ENCODE results near the gene CCDC69.
"Not testable (repeated sequence)": the region's sequence is repeated elsewhere in the genome, so short reads cannot be mapped to it uniquely, and the experiment has no call there.

CCDC69 gene

DNA sequence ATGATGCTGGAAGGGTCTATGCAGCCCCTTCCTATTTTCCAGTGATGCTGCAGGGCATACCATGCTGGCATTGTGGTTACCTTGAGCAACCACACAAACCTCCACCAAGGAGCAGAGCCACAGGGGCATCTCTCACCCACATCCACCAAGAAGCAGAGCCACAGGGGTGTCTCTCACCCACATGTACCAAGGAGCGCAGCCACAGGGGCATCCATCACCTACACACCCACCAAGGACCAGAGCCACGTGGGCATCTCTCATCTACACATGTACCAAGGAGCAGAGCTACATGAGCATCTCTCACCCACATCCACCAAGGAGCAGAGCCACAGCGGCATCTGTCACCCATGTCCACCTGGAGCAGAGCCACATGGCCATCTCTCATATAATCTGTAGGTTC is 20.3 kb upstream of the CCDC69 start:
- DNase-seq = no peak

DNA sequence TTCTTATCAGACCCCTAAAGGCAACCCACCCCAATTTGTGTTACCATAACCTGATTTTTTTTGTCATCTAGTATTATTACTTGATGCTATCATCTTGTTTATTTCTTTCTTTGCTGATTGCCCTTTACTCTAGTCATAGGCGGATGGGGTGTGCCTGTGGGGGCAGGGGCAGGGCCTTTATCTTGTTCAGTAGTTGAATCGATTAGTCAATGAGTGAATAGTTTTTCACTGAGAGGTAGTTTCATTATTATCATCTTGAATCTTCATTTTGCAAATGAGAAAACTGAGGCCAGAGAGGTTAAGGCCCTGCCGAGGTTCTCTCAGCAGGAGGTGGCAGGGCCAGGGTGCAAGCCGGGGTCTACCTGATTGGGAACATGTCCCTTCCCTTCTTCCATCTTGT is 19.7 kb upstream of the CCDC69 start:
- DNase-seq = no peak

DNA sequence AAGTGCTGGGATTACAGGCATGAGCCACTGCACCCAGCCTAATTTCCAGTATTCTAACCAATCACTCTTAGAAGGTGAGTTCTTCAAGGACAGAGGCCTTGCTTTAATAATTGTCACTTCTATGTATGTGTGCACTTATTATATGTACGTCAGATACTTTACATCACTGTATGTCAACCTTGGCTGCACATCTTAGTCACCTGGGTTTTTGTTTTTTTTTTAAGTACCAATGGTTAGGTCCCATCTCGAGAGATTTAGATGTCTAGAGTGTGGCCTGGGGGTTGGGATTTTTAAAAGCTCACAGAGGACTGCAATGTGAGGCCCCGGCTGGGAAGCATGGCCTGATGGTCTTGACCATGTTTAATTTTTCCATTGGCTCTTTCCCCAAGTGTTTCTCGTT is 19.2 kb upstream of the CCDC69 start:
- DNase-seq = no peak

DNA sequence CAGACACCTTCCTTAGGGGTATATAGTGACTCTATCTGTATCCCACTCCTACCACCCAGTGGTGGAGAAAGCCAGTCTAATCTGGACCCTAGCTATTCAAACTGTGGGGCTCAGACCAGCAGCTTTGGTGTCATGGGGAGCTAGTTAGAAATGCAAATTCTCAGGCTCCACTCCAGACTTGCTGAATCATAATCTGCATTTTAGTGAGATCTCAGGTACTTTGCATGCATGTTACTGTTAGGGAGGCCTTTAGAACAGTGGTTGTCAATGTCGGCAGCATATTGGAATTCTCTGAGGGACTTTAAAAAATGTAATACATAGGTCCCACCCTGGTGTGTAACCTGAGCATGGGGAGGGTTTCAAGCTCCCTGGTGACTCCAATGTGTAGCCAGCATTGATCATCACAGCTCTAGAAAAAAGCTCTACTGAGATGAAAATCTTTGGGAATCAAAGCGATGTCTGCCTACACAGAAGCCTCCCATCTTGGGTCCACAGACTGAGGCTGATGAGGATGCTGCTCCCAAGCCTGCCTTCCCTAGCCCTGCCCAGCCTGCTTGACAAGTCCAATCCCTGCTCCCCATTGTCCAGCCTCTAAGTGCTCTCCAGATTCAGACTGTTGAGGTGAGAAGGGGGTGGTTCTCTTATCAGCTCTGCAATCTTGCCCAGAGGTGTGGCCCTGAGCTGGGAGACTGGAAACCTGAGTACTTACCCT is 17.2 kb upstream of the CCDC69 start:
- no peak for DNase-seq

DNA sequence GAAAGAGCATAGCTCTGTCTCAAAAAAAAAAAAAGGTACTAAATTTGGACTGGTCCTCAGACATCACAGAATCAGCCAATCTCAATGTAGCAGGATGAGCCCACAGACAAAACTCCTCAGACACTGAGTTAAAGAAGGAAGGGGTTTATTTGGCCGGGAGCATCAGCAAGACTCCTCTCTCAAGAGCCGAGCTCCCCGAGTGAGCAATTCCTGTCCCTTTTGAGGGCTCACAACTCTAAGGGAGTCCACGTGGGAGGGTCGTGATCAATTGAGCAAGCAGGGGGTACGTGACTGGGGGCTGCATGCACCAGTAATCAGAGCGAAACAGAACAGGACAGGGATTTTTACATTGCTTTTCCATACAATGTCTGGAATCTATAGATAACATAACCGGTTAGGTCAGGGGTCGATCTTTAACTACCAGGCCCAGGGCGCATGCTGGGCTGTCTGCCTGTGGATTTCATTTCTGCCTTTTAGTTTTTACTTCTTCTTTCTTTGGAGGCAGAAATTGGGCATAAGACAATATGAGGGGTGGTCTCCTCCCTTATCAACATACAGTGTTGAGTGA is 16.5 kb upstream of the CCDC69 start:
- not testable (repeated sequence) for DNase-seq

DNA sequence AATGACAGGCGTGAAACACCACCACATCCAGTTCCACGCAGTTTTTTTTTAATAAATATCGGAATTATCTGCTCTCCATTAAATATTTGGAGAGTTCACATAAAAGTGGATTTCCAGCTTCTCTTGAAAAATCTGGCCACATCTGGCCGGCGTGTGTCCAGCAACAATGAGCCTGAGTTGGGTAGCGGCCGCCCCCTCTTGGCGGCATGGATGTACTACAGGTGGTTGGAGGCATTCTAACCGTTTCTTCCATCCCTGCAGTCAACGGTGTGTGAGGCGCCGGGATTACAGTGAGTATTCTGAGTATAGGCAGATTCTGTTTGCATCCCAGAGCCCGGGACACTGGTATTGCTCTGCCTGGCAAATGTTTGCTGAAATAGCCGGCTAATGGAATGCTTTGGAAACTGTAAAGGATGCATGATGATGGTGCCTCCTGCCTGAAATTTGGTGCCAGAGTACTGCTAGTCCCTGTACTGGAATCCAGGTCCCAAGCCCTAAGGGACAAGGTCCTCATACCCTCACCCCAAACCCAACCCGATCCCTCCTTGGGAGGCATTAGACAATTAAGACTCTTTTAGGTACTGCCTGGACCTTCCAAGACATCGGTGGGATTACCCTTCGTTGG is 15.5 kb upstream of the CCDC69 start:
- DNase-seq = no peak

DNA sequence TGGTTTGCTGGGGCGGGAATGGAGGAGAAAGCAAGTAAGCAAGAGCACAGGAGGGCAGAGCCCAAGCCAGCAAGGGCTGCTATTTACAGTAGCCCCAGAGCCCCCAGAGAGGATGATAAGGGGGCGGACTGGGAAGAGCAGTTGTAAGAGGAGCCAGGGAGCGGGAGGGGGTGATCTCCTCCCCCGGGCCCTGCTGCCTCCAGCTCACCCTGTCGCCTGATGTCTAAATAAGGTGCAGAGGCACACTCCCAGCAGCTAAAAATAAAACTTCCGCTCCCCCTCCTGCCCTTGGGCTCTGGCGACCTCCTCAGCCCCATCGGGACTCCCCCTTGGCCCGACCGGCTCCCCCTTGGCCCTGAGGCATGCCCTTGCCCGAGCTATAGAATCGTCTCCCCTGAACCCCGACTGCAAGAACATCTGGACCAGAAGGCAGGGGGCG is 14.4 kb upstream of the CCDC69 start:
- DNase-seq = no peak

DNA sequence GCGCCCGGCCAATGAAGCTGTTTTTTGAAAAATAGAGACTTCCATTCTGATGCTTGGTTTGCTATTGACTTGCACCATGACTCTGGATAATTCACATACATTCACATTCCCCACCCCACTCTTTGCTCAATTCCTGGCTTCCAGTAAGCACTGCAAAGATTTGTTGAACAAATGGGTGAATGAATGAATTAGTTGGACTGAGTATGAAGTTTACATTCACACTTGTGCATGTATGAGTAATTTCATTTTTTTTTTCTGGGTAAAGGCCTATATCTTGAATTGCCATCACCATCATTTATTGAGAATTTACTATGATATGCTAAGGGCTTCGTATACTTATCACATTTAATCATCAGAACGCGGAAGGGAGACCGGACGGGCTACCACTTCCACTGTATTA is 13.8 kb upstream of the CCDC69 start:
- DNase-seq = no peak

DNA sequence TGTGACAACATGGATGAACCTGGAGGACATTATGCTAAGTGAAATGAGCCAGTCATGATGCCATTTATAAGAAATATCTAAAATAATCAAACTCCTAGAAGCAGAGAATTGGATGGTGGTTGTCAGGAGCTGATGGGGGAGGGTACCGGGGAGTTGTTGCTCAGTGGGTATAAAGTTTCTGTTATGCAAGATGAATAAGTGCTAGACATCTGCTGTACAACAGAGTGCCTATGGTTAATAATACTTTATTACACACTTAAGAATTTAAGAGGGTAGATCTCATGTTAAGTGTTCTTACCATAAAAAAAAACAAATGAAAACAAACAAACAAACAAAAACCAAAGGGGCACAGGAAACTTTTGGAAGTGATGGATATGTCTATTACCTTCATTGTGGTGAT is 13.0 kb upstream of the CCDC69 start:
- DNase-seq = no peak

DNA sequence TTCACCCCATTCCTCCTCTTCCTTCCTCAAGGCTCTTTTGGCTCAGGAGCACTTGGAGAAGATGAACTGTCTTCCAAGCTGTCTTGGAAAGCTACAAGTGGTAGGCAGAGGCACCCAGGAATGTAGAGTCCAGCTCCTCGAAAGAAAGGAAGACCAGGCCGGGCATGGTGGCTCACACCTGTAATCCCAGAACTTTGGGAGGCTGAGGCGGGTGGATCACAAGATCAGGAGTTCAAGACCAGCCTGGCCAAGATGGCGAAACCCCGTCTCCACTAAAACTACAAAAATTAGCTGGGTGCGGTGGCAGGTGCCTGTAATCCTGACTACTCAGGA is 11.3 kb upstream of the CCDC69 start:
- not testable (repeated sequence) for DNase-seq

DNA sequence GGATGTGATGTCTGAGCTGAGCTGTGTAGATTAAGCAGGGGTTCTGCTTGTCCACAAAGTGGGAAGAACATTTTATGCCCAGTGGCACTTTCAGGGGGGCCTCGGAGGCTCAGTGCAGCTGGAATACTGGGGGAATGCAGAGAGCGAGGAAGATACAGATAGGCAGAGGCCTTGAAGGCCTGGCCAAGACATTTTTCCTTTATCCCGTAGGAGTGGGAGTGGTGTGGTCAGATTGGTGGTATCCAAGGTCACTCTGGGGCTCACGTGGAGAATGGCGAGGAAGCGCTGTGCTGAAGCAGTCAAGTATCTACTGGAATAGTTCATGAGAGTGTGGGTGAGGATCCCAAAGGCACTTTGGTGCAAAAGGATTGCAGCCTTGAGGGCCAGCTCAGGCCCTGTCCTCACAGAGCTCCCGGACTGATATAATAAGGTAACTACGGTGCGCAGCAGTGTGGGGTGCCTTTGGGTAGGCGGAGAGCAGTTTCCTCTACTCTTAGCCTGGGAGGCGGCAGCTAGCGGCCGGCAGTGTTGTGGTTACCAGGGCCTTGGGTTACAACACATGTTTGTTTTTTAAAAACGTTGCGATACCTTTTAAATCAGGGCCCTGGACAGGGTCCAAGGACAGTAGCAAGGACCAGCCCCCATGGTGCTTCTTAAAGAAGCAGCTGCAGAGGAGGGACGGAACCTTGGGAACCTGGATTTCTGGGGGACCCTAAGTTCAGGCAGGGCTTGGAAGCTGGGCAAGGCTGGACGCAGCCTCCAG is 10.8 kb upstream of the CCDC69 start:
- no peak for DNase-seq

DNA sequence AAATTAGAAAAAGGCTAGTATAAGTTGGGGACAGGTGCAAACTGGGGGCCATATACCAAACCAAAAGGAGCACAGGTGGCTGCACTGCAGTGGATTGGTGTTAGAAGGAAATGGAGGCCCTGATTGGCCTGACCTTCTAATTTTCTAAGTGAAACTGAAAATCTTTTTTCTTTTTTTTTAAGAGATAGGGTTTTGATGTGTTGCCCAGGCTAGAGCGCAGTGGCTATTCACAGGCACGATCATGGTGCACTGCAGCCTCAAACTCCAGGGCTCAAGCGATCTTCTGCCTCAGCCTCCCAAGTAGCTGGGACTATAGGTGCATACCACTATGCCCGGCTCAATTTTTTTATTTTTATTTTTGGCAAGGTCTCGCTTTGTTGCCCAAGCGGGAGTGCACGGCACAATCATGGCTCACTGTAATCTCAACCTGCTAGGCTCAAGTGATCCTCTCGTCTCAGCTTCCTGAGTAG is 9.8 kb upstream of the CCDC69 start:
- DNase-seq = no peak

DNA sequence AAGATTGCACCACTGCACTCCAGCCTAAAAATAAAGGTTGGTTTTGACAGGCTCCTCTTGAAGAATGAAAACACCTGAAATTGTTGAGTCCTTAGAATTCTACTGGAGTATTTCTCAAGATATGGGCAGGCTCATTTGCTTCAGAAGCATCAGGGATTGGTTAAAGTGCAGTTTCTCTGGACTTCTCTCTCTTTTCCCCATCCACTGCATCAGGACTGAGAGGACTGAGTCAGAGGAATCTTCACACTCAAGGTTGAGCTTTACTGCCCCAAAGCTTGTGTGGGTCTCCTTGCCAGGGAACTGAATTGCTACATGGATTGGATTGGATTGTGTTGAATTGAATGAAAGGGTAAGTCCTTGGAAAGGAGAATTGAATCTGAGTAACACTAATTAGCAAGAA is 7.5 kb upstream of the CCDC69 start:
- DNase-seq = no peak

DNA sequence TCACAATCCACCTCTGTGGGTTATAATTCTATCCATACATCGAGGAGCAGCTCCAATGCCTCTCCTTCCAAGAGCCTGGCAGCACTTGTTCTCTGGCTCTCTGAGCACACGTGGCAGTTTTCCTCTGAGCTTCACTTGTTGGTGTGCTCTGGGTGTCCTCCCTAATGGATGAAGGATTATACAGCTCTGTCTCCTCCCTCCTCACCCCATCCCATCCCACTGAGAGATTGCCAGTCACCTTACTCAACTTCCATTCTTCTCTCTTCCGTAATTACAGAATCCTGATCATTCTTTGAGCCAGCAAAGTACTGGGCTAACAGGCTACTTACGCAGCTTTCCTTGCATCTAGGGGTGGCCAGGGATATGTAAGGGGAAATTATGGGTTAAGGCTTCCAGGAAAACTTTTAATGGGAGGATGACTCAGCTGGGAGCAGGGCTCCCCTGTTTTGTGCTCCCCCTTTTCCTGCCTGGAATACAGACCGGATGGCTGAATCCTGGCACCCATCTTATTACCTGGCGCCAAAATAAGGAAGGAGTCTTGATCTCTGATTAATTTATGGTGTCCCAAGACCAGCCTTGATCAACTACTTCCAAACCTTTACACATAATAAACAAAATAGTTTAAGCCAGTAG is 6.3 kb upstream of the CCDC69 start:
- DNase-seq = no peak

DNA sequence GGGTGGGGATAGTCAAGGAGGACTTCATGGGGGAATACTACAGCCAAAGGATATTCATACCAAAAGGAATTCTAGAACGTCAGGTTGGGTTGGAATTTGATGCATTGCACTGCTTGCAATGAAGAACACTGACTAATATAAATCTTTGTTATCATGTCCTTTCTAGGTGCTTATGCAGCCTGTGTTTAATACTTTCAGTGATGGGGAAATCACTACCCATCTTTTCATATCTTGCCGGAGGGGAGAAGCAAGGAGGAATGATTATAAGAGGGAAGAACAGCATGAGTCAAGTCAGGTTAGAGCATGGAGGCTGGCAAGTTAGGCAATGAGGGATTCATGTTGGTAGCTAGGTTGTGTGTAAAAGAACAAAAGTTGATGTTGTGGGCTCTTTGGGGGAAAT is 5.1 kb upstream of the CCDC69 start:
- DNase-seq = no peak

DNA sequence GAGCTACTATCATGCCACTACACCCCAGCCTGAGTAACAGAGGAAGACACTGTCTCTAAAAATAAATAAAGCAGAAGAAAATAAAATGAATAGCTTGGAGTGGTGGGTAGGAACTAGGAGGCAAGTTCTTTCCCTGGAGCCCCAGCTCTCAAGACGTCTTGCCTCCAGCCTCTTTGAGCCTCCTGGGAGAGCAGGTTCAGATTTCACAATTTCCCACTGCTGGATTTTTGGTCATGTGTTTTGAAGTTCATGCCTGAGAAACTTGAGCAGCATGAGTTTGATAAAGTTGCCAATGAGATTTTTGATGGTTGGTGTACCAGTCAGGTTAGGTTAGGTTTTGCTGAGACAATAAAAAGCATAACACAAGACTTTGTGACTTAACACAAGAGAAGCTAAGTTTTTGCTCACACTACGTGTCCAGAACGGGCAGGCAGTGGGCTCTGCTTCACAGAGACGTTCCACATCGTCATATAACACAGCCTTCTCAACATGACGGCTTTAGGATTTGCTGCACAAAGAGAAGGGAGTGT is 4.1 kb upstream of the CCDC69 start:
- DNase-seq = no peak

DNA sequence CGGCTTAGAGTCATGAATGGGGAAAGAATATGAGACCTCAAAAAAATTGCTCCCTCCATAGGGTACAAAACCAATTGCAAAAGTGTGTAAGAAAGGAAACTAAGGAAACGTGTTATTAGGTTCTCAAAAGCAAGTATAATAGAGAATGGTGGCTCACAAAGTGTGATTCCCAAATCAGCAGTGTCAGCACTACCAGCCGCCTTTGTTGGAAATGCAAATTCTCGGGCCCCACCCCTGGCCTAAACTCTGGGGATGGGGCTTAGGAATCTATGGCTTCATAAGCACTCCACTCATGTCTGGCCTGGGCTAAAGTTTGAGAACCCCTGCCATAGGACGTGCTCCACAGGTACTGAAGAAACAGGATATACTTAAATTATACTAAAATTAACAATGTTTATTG is 1.6 kb upstream of the CCDC69 start:
- DNase-seq = no peak

DNA sequence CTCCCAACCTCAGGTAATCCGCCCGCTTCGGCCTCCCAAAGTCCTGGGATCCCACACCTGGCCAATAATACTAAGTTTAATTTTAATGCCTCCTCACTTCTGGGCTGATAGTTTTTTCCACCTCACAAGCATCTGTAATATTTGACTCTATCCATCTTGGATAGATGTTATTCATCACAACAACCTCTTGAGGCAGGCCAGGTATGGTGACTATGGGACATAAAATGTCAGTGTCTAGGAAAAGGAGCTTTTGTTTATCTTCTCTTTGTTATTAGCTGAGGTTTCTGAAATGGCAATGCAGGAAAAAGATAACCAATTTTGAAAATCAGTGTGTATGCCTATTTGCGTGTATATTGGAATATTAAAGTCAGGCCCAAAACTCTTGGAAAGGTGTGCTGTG is 1.2 kb upstream of the CCDC69 start:
- no peak for DNase-seq

DNA sequence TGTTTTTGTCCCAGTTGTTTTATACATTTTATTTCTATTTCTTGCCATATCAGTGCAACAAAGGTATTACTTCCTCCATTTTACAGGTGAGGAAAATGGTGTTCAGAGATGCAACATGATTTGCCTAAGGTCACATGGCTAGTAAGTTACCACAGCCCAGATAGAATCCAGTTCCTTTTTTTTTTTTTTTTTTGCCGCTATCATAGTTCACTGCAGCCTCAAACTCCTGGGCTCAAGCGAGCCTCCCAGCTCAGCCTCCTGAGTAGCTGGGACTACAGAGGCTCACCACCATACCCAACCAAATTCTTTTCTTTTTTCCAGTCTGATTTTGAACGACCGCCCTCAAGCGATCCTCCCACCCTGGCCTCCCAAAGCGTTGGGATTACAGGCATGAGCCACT is 480 bp upstream of the CCDC69 start:
- no peak for DNase-seq

DNA sequence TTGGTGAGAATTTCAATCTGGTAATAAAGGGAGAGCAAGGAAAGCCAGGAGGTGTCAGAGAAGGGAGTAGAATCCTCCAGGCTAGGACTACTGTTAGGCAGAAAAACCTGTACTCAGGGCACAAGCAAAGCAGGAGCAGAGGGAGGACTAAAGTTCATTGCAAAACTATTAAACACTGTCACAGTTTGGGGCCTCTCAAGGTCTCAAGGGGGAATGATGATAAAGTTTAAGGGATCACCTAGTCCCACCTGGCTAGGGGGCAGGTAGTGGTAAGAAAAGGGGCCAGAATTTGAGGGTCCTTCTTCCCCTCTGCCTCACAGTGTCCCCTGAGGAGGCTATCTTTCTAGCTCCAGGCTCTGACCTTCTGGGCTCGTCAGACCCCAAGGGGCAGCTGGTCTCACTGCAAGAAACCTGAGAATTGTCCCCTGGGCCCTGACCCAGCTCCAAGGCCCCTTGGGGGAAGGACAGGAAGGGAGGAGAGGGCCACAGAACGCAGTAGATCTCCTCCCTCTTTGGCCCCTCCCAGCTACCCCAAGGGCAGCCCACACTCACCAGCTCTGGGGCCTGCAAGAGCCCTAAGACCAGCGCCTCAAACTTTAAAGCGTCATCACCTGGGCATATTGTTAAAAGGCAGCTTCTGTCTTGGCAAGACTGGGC is 974 bp downstream of the CCDC69 start:
- DNase-seq = peak; percentile 46

DNA sequence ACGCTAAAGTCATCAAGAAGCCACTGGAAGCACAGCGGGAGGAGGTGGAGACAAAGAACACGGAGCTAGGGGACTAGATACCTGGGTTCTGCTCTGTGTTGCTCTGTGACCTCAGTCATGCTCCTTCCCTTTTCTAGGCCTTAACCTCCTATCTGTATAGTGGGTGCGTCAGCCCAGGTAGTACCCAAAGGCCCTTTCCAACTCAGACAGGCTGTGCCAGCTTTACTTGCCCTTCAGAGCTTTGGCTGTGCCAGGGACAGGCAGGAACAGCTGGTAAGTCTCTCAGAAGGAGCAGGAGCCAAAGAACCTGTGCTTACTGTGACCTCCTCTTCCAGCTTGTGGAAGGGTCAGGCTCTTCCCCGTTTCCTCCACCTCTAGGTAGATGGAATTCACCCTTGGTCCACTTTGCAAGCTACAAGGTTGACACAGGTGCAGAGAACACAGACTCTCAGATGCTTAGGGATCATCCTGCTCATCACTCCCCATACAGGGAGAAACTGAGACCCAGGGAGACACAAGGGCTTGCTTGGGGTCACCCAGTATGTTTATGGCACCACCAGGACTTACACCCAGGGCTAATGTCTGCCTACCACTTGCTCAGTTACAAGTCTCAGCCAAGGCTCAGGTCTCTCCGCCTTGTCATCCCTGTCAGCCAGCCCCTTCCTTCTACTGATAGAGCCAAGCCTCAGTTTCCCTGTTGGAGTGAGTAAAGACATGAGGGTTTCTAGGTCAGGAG is 1.7 kb downstream of the CCDC69 start:
- DNase-seq = no peak

DNA sequence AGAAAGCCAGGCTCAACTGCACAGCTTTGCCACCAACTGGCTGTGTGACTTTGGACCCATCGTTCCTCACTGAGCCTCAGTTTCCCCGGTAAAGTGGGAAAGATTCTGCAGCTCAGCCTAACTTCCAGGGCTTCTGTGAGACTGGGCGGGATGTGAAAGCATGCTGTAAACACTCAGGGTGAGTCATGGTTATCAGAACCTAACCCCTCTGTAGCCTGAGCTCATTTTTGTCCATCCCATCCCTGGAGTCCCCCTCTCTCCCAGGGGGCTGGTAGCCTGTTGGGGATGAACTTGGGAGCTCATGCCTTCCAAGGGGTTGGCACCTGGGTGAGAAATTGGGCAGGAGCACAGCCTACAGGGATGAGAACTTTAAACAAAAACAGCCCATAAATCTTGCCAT is 2.3 kb downstream of the CCDC69 start:
- DNase-seq = no peak

Data from stimulated activated CD4-positive, alpha-beta T cell treated with anti-CD3 and anti-CD28 coated beads, Interleukin-4, amount 100 ng/mL, for 24 hours (primary cell).